Endothelial cell of umbilical vein (primary cell): Measurements from ENCODE around the gene GNPAT. TPM values are rescaled to one million over a fixed set of nuclear protein-coding genes. Genes with fewer than 3 reads are reported as not detected.

Source experiments
- BruUV-seq: library from RNA; stranded (reverse); fragments of 400-500 nt; replicated peaks from 2 replicates; lab custom pipeline; 2021; lab: Mats Ljungman, UMichigan
- CTCF ChIA-PET: fragments of 300-600, 350-600 bp; sonication (Branson Sonifier 250); formaldehyde crosslinking; loops from one replicate; lab custom pipeline; 2021; ENCODE audit warnings: antibody characterized with exemption, inconsistent platforms; lab: Charles Lee
- POLR2A ChIA-PET: fragments of 300-600, 350-600 bp; sonication (Branson Sonifier 250); formaldehyde crosslinking; loops from one replicate; lab custom pipeline; 2021; ENCODE audit warnings: antibody characterized with exemption, inconsistent platforms; lab: Charles Lee
- DNase-seq: peaks from one replicate; pipeline ENCODE4 v3.0.0-alpha.2; 2011; ENCODE audit warnings: low read depth, low spot score
- FAIRE-seq: peaks from 2 replicates; lab custom pipeline; 2011; peaks lifted over from hg19 to GRCh38; lab: Jason Lieb, UNC
- H2AFZ ChIP-seq: 2 replicates; pipeline ENCODE4 v1.6.0; 2012; ENCODE audit warnings: low read depth, low read length, control low read depth, inconsistent platforms
- H3K27ac ChIP-seq: 2 replicates; pipeline ENCODE4 v1.5.1; 2011; ENCODE audit warnings: low read depth, mild to moderate bottlenecking, control low read depth, low read length, moderate library complexity; ENCODE audit not compliant: insufficient read depth
- H3K27me3 ChIP-seq, 2 experiments: 2 replicates each; pipeline versions ENCODE4 v1.6.0 to v1.6.1; 2011; ENCODE audit warnings: low read length in 2 of 2, mixed read lengths in 1 of 2; ENCODE audit not compliant: control insufficient read depth in 2 of 2, insufficient read depth in 2 of 2
- H3K36me3 ChIP-seq, 2 experiments: 2 replicates in 1 of 2; 3 replicates in 1 of 2; pipeline ENCODE4 v1.5.1; 2011; ENCODE audit warnings: low read length in 2 of 2, mild to moderate bottlenecking in 1 of 2, moderate library complexity in 1 of 2; ENCODE audit not compliant: control insufficient read depth in 2 of 2, insufficient read depth in 2 of 2; ENCODE audit errors: extremely low read depth in 1 of 2
- H3K4me1 ChIP-seq: 3 replicates; pipeline ENCODE4 v1.5.1; 2011; ENCODE audit warnings: mild to moderate bottlenecking, low read length; ENCODE audit not compliant: control insufficient read depth, insufficient read depth; ENCODE audit errors: extremely low read depth
- H3K4me2 ChIP-seq: 2 replicates; pipeline ENCODE4 v1.6.1; 2011; ENCODE audit warnings: low read length, control low read depth, mixed read lengths; ENCODE audit not compliant: insufficient read depth
- H3K4me3 ChIP-seq, 3 experiments: fragments of 200-600 bp in 1 of 3; sonication (generic), shearing (Covaris generic) in 1 of 3; replicated peaks in 1 of 3; 2 replicates each; pipeline ENCODE4 v1.5.1; 2011 to 2016; ENCODE audit warnings: control low read depth in 3 of 3, low read length in 3 of 3, mild to moderate bottlenecking in 2 of 3, inconsistent platforms in 1 of 3, low read depth in 1 of 3, moderate library complexity in 1 of 3; ENCODE audit not compliant: insufficient read depth in 1 of 3
- H3K79me2 ChIP-seq: 2 replicates; pipeline ENCODE4 v1.6.0; 2012; ENCODE audit warnings: low read length, inconsistent platforms; ENCODE audit not compliant: control insufficient read depth, insufficient read depth
- H3K9ac ChIP-seq: replicated peaks from 2 replicates; pipeline ENCODE3; 2011; ENCODE audit warnings: low read length, control low read depth; ENCODE audit not compliant: insufficient read depth; ENCODE audit errors: extremely low read depth
- H3K9me1 ChIP-seq: replicated peaks from 3 replicates; pipeline ENCODE4 v1.6.0; 2011; ENCODE audit warnings: mild to moderate bottlenecking, low read length; ENCODE audit not compliant: control insufficient read depth, insufficient read depth; ENCODE audit errors: extremely low read depth
- H3K9me3 ChIP-seq: replicated peaks from 2 replicates; pipeline ENCODE4 v1.5.1; 2012; ENCODE audit warnings: low read length, inconsistent platforms; ENCODE audit not compliant: control insufficient read depth, insufficient read depth
- H4K20me1 ChIP-seq: replicated peaks from 2 replicates; pipeline ENCODE3; 2011; ENCODE audit warnings: mild to moderate bottlenecking, low read length; ENCODE audit not compliant: control insufficient read depth, insufficient read depth; ENCODE audit errors: extremely low read depth
- CTCF ChIP-seq, 2 donors: IDR thresholded peaks; 1 replicate in 1 of 2; 2 replicates in 1 of 2; pipeline ENCODE4 v1.5.1; 2011; ENCODE audit warnings: low read length in 2 of 2, mild to moderate bottlenecking in 2 of 2, moderate library complexity in 2 of 2, control low read depth in 1 of 2, inconsistent platforms in 1 of 2, low read depth in 1 of 2; ENCODE audit not compliant: insufficient read depth in 1 of 2; ENCODE audit errors: extremely low read depth in 1 of 2
- EZH2 ChIP-seq: IDR thresholded peaks from 2 replicates; pipeline ENCODE4 v1.6.1; 2012; ENCODE audit warnings: borderline replicate concordance, low read depth, mild to moderate bottlenecking, moderate library complexity, low read length, inconsistent platforms; ENCODE audit not compliant: severe bottlenecking
- FOS ChIP-seq: IDR thresholded peaks from 2 replicates; pipeline ENCODE4 v1.6.1; 2011; ENCODE audit warnings: mild to moderate bottlenecking, low read length, moderate library complexity, borderline replicate concordance; ENCODE audit not compliant: insufficient read depth
- GATA2 ChIP-seq: IDR thresholded peaks from 2 replicates; pipeline ENCODE4 v1.7.0; 2011; ENCODE audit warnings: low read depth, mild to moderate bottlenecking, moderate library complexity, mixed read lengths, low read length; ENCODE audit not compliant: insufficient read length, insufficient read depth
- JUN ChIP-seq: IDR thresholded peaks from 2 replicates; pipeline ENCODE4 v1.6.1; 2011; ENCODE audit warnings: borderline replicate concordance, low read depth; ENCODE audit not compliant: insufficient read length, insufficient read depth
- MAX ChIP-seq: IDR thresholded peaks from 2 replicates; pipeline ENCODE4 v1.6.1; 2011; ENCODE audit not compliant: insufficient read depth, insufficient read length
- MYC ChIP-seq: IDR thresholded peaks from one replicate; pipeline ENCODE4 v1.6.1; 2011; ENCODE audit warnings: mild to moderate bottlenecking, low read depth, low read length
- POLR2A ChIP-seq: IDR thresholded peaks from 2 replicates; pipeline ENCODE4 v1.6.1; 2012; ENCODE audit warnings: low read depth, mild to moderate bottlenecking, control low read depth, low read length
- POLR2AphosphoS5 ChIP-seq: IDR thresholded peaks from 2 replicates; pipeline ENCODE4 v1.6.1; 2012; ENCODE audit warnings: low read depth, mild to moderate bottlenecking, control low read depth, low read length, moderate library complexity; ENCODE audit not compliant: insufficient read depth
- dilution Hi-C: fragments of 300-500 bp; cut with MboI; formaldehyde crosslinking; loops from one replicate; pipeline ENCODE4 v1.15.0; 2019; ENCODE audit warnings: low sequenced_read_pairs; ENCODE audit not compliant: extremely low pct_ligation_motif_present
- intact Hi-C: fragments of 100-400 bp; cut with micrococcal nuclease; formaldehyde crosslinking; loops from one replicate; pipeline ENCODE4 v1.10.0; 2022
- polyA plus RNA-seq, 4 experiments: library from polyadenylated mRNA; depleted of rRNA in 3 of 4; stranded (reverse) in 3 of 4; unstranded in 1 of 4; fragments of >200 nt; gene quantifications; 2 replicates each; pipeline versions ENCODE4 v1.2.1 to v1.2.3, GENCODE V29; 2011 to 2012; ENCODE audit warnings: missing spikeins in 1 of 4
- total RNA-seq: library from RNA; stranded (reverse); gene quantifications from 2 replicates; pipeline ENCODE4 v1.2.3, GENCODE V29; 2021

Gene GNPAT
- total and polyA plus RNA-seq, 2 donors (not counting 3 experiments of a cell fraction or from before 2014, with no cell fraction given): 18.9 to 51.4 TPM

GRCh38 chr1:231284441-231284840 is 43.4 kb downstream of the GNPAT start:
- H4K20me1 ChIP-seq: no peaks in the 10 kb centered on the region
- no peak for DNase-seq

More at GRCh38 chr1:231284441-231284840, 43.4 kb downstream of the GNPAT start:
- Histone ChIP-seq H3K4me2 (no peak overlapping the region), H3K9me1 (no peaks in the 10 kb centered on the region), H3K9me3 (no peaks in the 10 kb centered on the region), H3K27me3 (no peaks in the 10 kb centered on the region), H3K4me1 (peaks cover 4% of the 10 kb centered on the region), H3K27ac (no peak overlapping the region), H3K9ac (no peak overlapping the region), H3K79me2 (no peaks in the 10 kb centered on the region), H3K36me3 (no peaks in the 10 kb centered on the region), H3K4me3 (no peak overlapping the region), H2AFZ (no peak overlapping the region)
- intact Hi-C loops (no loop called here), dilution Hi-C loops (no loop called here)
- POLR2A ChIA-PET: no interaction called here
- FAIRE-seq: no peak
- CTCF ChIA-PET: interaction anchor here (1.1 to 1.2 kb wide), 2 partner anchors 24 to 31 kb away, joined by 3 to 4 read pairs; no protein-coding TSS in a partner anchor
- TF ChIP-seq EZH2 (no peak), MYC (no peak), JUN (no peak), POLR2A (no peak), CTCF (IDR thresholded peaks at IDR 0.05; ENCODE audit: extremely low read depth in 1 of 2, insufficient read depth in 1 of 2, low read depth in 1 of 2, low read length in 2 of 2) (no peak), MAX (no peak), GATA2 (no peak), POLR2AphosphoS5 (no peak), FOS (no peak)
- BruUV-seq: no TSS peak
